Measurements from ENCODE around the gene TBC1D32.

- no peak for TF ChIP-seq CTCF (IDR thresholded peaks at IDR 0.05)
- TF ChIP-seq POLR2A (IDR thresholded peaks at IDR 0.05): no peak
Observed at GRCh38 chr6:121105461-121105860, 228.8 kb downstream of the TBC1D32 start.
